Activated T-helper 9 cell treated with anti-CD3 and anti-CD28 coated beads, Interleukin-2, amount 50 U/mL, for 16 hours (primary cell): ENCODE data around the gene RCBTB2.
"Not testable (repeated sequence)": the region's sequence is repeated elsewhere in the genome, so short reads cannot be mapped to it uniquely, and the experiment has no call there.

Experiments
- DNase-seq: peaks from one replicate; pipeline ENCODE4 v3.0.0-alpha.2; 2020; ENCODE audit warnings: low read depth

RCBTB2 gene

GRCh38 chr13:48493066-48493765 lies 39.7 kb downstream of the RCBTB2 start:
- no peak for DNase-seq

GRCh38 chr13:48492470-48493065 lies 40.3 kb downstream of the RCBTB2 start:
- DNase-seq, result peak; percentile 36

- no peak for DNase-seq
These were observed 40.8 kb downstream of the RCBTB2 start for GRCh38 chr13:48492096-48492440.

- DNase-seq, result no peak
These were observed 41.3 kb downstream of the RCBTB2 start for GRCh38 chr13:48491423-48492095.

- no peak for DNase-seq
These were observed 42.6 kb downstream of the RCBTB2 start for GRCh38 chr13:48490241-48490640.

- DNase-seq, result no peak
These were observed 43.2 kb downstream of the RCBTB2 start for GRCh38 chr13:48489666-48490065.

- DNase-seq, result no peak
These were observed 43.9 kb downstream of the RCBTB2 start for GRCh38 chr13:48488995-48489394.

GRCh38 chr13:48487968-48488367 lies 44.9 kb downstream of the RCBTB2 start:
- DNase-seq, result no peak

GRCh38 chr13:48486836-48487235 lies 46.0 kb downstream of the RCBTB2 start:
- DNase-seq, result no peak

- no peak for DNase-seq
These were observed 46.5 kb downstream of the RCBTB2 start for GRCh38 chr13:48486362-48486761.

- no peak for DNase-seq
These were observed 47.4 kb downstream of the RCBTB2 start for GRCh38 chr13:48485432-48485831.

- DNase-seq, result no peak
These were observed 49.3 kb downstream of the RCBTB2 start for GRCh38 chr13:48483575-48483974.

GRCh38 chr13:48478391-48478790 lies 54.5 kb downstream of the RCBTB2 start:
- DNase-seq, result no peak

- no peak for DNase-seq
These were observed 55.6 kb downstream of the RCBTB2 start for GRCh38 chr13:48477191-48477855.

GRCh38 chr13:48476686-48477085 lies 56.2 kb downstream of the RCBTB2 start:
- no peak for DNase-seq

GRCh38 chr13:48476215-48476614 lies 56.7 kb downstream of the RCBTB2 start:
- no peak for DNase-seq

GRCh38 chr13:48475230-48475629 lies 57.6 kb downstream of the RCBTB2 start:
- no peak for DNase-seq

- DNase-seq, result no peak
These were observed 75.2 kb downstream of the RCBTB2 start for GRCh38 chr13:48457578-48458242.

GRCh38 chr13:48456546-48456945 lies 76.3 kb downstream of the RCBTB2 start:
- DNase-seq, result no peak

- DNase-seq, result not testable (repeated sequence)
These were observed 81.7 kb downstream of the RCBTB2 start for GRCh38 chr13:48451196-48451595.

GRCh38 chr13:48449656-48450055 lies 83.2 kb downstream of the RCBTB2 start:
- no peak for DNase-seq

- no peak for DNase-seq
These were observed 83.8 kb downstream of the RCBTB2 start for GRCh38 chr13:48448959-48449614.
